Dendritic cell treated with granulocyte-macrophage colony-stimulating factor and Interleukin-4, amounts not matched to agents 40 ng/mL and 50 ng/mL, for 4 days (primary cell): ENCODE data around the gene LHX2.
A peak's percentile ranks its signal among the peaks of the same experiment; 100 is the strongest.
"Not testable (repeated sequence)": the region's sequence is repeated elsewhere in the genome, so short reads cannot be mapped to it uniquely, and the experiment has no call there.

Experiments used
- H3K27ac Mint-ChIP-seq: one replicate; pipeline ENCODE4 v1.8.0; 2022; ENCODE audit warnings: mild to moderate bottlenecking, mixed read lengths
- H3K27me3 Mint-ChIP-seq: one replicate; pipeline ENCODE4 v1.8.0; 2022; ENCODE audit warnings: mild to moderate bottlenecking, mixed read lengths
- H3K36me3 Mint-ChIP-seq: one replicate; pipeline ENCODE4 v1.8.0; 2022; ENCODE audit warnings: low read depth, mixed read lengths
- H3K4me1 Mint-ChIP-seq: one replicate; pipeline ENCODE4 v1.8.0; 2022; ENCODE audit warnings: low read depth, mixed read lengths
- H3K4me3 Mint-ChIP-seq: one replicate; pipeline ENCODE4 v1.8.0; 2022; ENCODE audit warnings: mild to moderate bottlenecking, moderate library complexity, mixed read lengths
- H3K9me3 Mint-ChIP-seq: one replicate; pipeline ENCODE4 v1.8.0; 2022; ENCODE audit warnings: mixed read lengths
- intact Hi-C: fragments of 100-400 bp; cut with micrococcal nuclease; formaldehyde crosslinking; loops from one replicate; pipeline ENCODE4 v1.15.0; 2022

Gene LHX2

GRCh38 chr9:123990427-123990826 lies 21.1 kb upstream of the LHX2 start:
- H3K4me1 Mint-ChIP-seq: peaks cover 1% of the 10 kb centered on the region
- peaks cover 72% of the 10 kb centered on the region for H3K27me3 Mint-ChIP-seq
- no peaks in the 10 kb centered on the region for H3K9me3 Mint-ChIP-seq
- H3K4me3 Mint-ChIP-seq: no peak overlapping the region
- H3K27ac Mint-ChIP-seq: no peak overlapping the region
- no peaks in the 10 kb centered on the region for H3K36me3 Mint-ChIP-seq
- intact Hi-C loops: no loop called here

- H3K4me3 Mint-ChIP-seq, H3K27ac Mint-ChIP-seq, H3K9me3 Mint-ChIP-seq, H3K36me3 Mint-ChIP-seq, intact Hi-C loops: not testable (repeated sequence)
- H3K27me3 Mint-ChIP-seq: peaks cover 59% of the 10 kb centered on the region
- peaks cover 21% of the 10 kb centered on the region for H3K4me1 Mint-ChIP-seq
These were observed 18.9 kb upstream of the LHX2 start for GRCh38 chr9:123992679-123993078.

GRCh38 chr9:123996731-123997421 lies 14.7 kb upstream of the LHX2 start:
- intact Hi-C loops: loop anchor here (5.0 kb wide), 1 partner anchor 65 kb away; the partner anchor contains the start of gene DENND1A
- Mint-ChIP-seq H3K36me3 (peaks cover 6% of the 10 kb centered on the region), H3K27ac (peak overlapping the region; percentile 80), H3K9me3 (no peaks in the 10 kb centered on the region), H3K4me3 (peak overlapping the region; percentile 42), H3K27me3 (peaks cover 61% of the 10 kb centered on the region), H3K4me1 (peaks cover 48% of the 10 kb centered on the region)

GRCh38 chr9:123997665-123998277 lies 13.8 kb upstream of the LHX2 start:
- intact Hi-C loops: loop anchor here (5.0 kb wide), 1 partner anchor 65 kb away; the partner anchor contains the start of gene DENND1A
- Mint-ChIP-seq H3K4me1 (peaks cover 50% of the 10 kb centered on the region), H3K36me3 (peaks cover 6% of the 10 kb centered on the region), H3K27me3 (peaks cover 70% of the 10 kb centered on the region), H3K4me3 (no peak overlapping the region), H3K9me3 (no peaks in the 10 kb centered on the region), H3K27ac (peak overlapping the region; percentile 80)

- H3K4me1 Mint-ChIP-seq: peaks cover 54% of the 10 kb centered on the region
- intact Hi-C loops: loop anchor here (5.0 kb wide), 1 partner anchor 66 kb away; the partner anchor contains the start of gene DENND1A
- peaks cover 76% of the 10 kb centered on the region for H3K27me3 Mint-ChIP-seq
- H3K36me3 Mint-ChIP-seq: peaks cover 6% of the 10 kb centered on the region
- H3K9me3 Mint-ChIP-seq: no peaks in the 10 kb centered on the region
- H3K4me3 Mint-ChIP-seq: peak overlapping the region; percentile 86
- H3K27ac Mint-ChIP-seq: peak overlapping the region; percentile 80
These were observed 13.2 kb upstream of the LHX2 start for GRCh38 chr9:123998278-123998925.

GRCh38 chr9:123998970-123999621 lies 12.5 kb upstream of the LHX2 start:
- intact Hi-C loops: loop anchor here (5.0 kb wide), 1 partner anchor 67 kb away; the partner anchor contains the start of gene DENND1A
- Mint-ChIP-seq H3K27ac (peak overlapping the region; percentile 70), H3K4me1 (peaks cover 54% of the 10 kb centered on the region), H3K27me3 (peaks cover 76% of the 10 kb centered on the region), H3K4me3 (peak overlapping the region; percentile 86), H3K36me3 (peaks cover 6% of the 10 kb centered on the region), H3K9me3 (no peaks in the 10 kb centered on the region)

- H3K4me3 Mint-ChIP-seq: no peak overlapping the region
- no peaks in the 10 kb centered on the region for H3K9me3 Mint-ChIP-seq
- peaks cover 6% of the 10 kb centered on the region for H3K36me3 Mint-ChIP-seq
- H3K27ac Mint-ChIP-seq: peak overlapping the region; percentile 70
- H3K27me3 Mint-ChIP-seq: peaks cover 76% of the 10 kb centered on the region
- peaks cover 56% of the 10 kb centered on the region for H3K4me1 Mint-ChIP-seq
- intact Hi-C loops: loop anchor here (5.0 kb wide), 1 partner anchor 67 kb away; the partner anchor contains the start of gene DENND1A
These were observed 11.9 kb upstream of the LHX2 start for GRCh38 chr9:123999661-124000060.

GRCh38 chr9:124000161-124000783 lies 11.3 kb upstream of the LHX2 start:
- Mint-ChIP-seq H3K4me3 (peak overlapping the region; percentile 66), H3K27ac (no peak overlapping the region), H3K27me3 (peaks cover 76% of the 10 kb centered on the region), H3K4me1 (peaks cover 62% of the 10 kb centered on the region), H3K36me3 (peaks cover 6% of the 10 kb centered on the region), H3K9me3 (no peaks in the 10 kb centered on the region)
- intact Hi-C loops: no loop called here

GRCh38 chr9:124000784-124001457 lies 10.6 kb upstream of the LHX2 start:
- Mint-ChIP-seq H3K27me3 (peaks cover 76% of the 10 kb centered on the region), H3K36me3 (peaks cover 6% of the 10 kb centered on the region), H3K4me3 (peak overlapping the region; percentile 66), H3K4me1 (peaks cover 63% of the 10 kb centered on the region), H3K9me3 (no peaks in the 10 kb centered on the region), H3K27ac (no peak overlapping the region)
- intact Hi-C loops: no loop called here

- Mint-ChIP-seq H3K27ac (no peak overlapping the region), H3K9me3 (no peaks in the 10 kb centered on the region), H3K4me3 (no peak overlapping the region), H3K36me3 (peaks cover 6% of the 10 kb centered on the region), H3K4me1 (peaks cover 62% of the 10 kb centered on the region), H3K27me3 (peaks cover 76% of the 10 kb centered on the region)
- intact Hi-C loops: no loop called here
These were observed 10.1 kb upstream of the LHX2 start for GRCh38 chr9:124001458-124001799.

GRCh38 chr9:124001866-124002525 lies 9.6 kb upstream of the LHX2 start:
- Mint-ChIP-seq H3K27me3 (peaks cover 82% of the 10 kb centered on the region), H3K27ac (no peak overlapping the region), H3K9me3 (no peaks in the 10 kb centered on the region), H3K36me3 (peaks cover 6% of the 10 kb centered on the region), H3K4me3 (no peak overlapping the region), H3K4me1 (peaks cover 62% of the 10 kb centered on the region)
- intact Hi-C loops: no loop called here

GRCh38 chr9:124003636-124004349 lies 7.8 kb upstream of the LHX2 start:
- Mint-ChIP-seq H3K4me1 (peaks cover 64% of the 10 kb centered on the region), H3K36me3 (peaks cover 6% of the 10 kb centered on the region), H3K27me3 (peaks cover 90% of the 10 kb centered on the region), H3K4me3 (no peak overlapping the region), H3K9me3 (no peaks in the 10 kb centered on the region), H3K27ac (no peak overlapping the region)
- intact Hi-C loops: loop anchor here (1.0 kb wide), 1 partner anchor 11 kb away; no protein-coding TSS in a partner anchor
